GM12878 (cell line): ENCODE measurements around the gene ENPP1. TPM values are rescaled to one million over a fixed set of nuclear protein-coding genes. Genes with fewer than 3 reads are reported as not detected.
"Not testable (repeated sequence)": the region's sequence is repeated elsewhere in the genome, so short reads cannot be mapped to it uniquely, and the experiment has no call there.

Experiments
- ATAC-seq: fragments of 200-7000 bp; cut with Tn5 transposase; 3 replicates; pipeline ENCODE4 v1.9.1; 2020; ENCODE audit warnings: mild to moderate bottlenecking, moderate library complexity
- BruUV-seq: library from RNA; stranded (reverse); fragments of 400-500 nt; replicated peaks from 2 replicates; lab custom pipeline; 2021; lab: Mats Ljungman, UMichigan
- CTCF ChIA-PET: fragments of 300-600 bp; sonication (Branson Sonifier 250); formaldehyde crosslinking; extraction: SDS; loops from one replicate; lab custom pipeline; 2021; ENCODE audit warnings: inconsistent platforms; lab: Yijun Ruan, JAX
- POLR2A ChIA-PET: fragments of 350-600 bp; formaldehyde crosslinking; extraction: SDS; loops from one replicate; lab custom pipeline; 2021; ENCODE audit warnings: inconsistent platforms; lab: Charles Lee
- RAD21 ChIA-PET: fragments of 300-600 bp; sonication (Branson Sonifier 250); formaldehyde crosslinking; loops from one replicate; lab custom pipeline; 2023; ENCODE audit warnings: antibody characterized with exemption; ENCODE audit not compliant: unreplicated experiment; lab: Charles Lee
- SMC1A ChIA-PET: fragments of 300-600 bp; sonication (Branson Sonifier 250); formaldehyde crosslinking; loops from one replicate; lab custom pipeline; 2023; ENCODE audit not compliant: unreplicated experiment, uncharacterized antibody; lab: Charles Lee
- DNase-seq: peaks from one replicate; pipeline ENCODE4 v3.0.0-alpha.2; 2011; ENCODE audit warnings: low read depth, low spot score
- FAIRE-seq: peaks from 3 replicates; lab custom pipeline; 2011; peaks lifted over from hg19 to GRCh38; lab: Jason Lieb, UNC
- H2AFZ ChIP-seq: 2 replicates; pipeline ENCODE4 v1.6.0; 2011; ENCODE audit warnings: low read depth, low read length, control low read depth; ENCODE audit not compliant: control insufficient read depth
- H3K27ac ChIP-seq: 2 replicates; pipeline ENCODE4 v1.5.1; 2011; ENCODE audit warnings: control low read depth; ENCODE audit not compliant: control insufficient read depth, insufficient read depth
- H3K27me3 ChIP-seq, 2 experiments: replicated peaks in 1 of 2; 2 replicates each; pipeline versions ENCODE4 v1.6.0 to v1.6.1; 2011; ENCODE audit warnings: low read length in 1 of 2; ENCODE audit not compliant: control insufficient read depth in 2 of 2, insufficient read depth in 2 of 2
- H3K36me3 ChIP-seq, 2 experiments: 2 replicates each; pipeline ENCODE4 v1.5.1; 2011; ENCODE audit warnings: low read length in 1 of 2; ENCODE audit not compliant: control insufficient read depth in 2 of 2, insufficient read depth in 2 of 2
- H3K4me1 ChIP-seq: 2 replicates; pipeline ENCODE4 v1.6.1; 2011; ENCODE audit warnings: mild to moderate bottlenecking, low read length, moderate library complexity, mixed read lengths; ENCODE audit not compliant: control insufficient read depth, insufficient read depth
- H3K4me2 ChIP-seq: 2 replicates; pipeline ENCODE4 v1.6.0; 2011; ENCODE audit warnings: control low read depth; ENCODE audit not compliant: control insufficient read depth, insufficient read depth
- H3K4me3 ChIP-seq: fragments of 200-600 bp; sonication (generic); 2 replicates; pipeline ENCODE4 v1.5.1; 2016
- H3K79me2 ChIP-seq: 2 replicates; pipeline ENCODE4 v1.6.0; 2011; ENCODE audit warnings: low read length; ENCODE audit not compliant: control insufficient read depth, insufficient read depth
- H3K9ac ChIP-seq: 2 replicates; pipeline ENCODE4 v1.8.0; 2011; ENCODE audit warnings: low read length, control low read depth, mixed read lengths; ENCODE audit not compliant: control insufficient read depth, insufficient read depth
- H3K9me3 ChIP-seq: replicated peaks from 3 replicates; pipeline ENCODE4 v1.5.1; 2011; ENCODE audit warnings: mild to moderate bottlenecking, low read length; ENCODE audit not compliant: control insufficient read depth, insufficient read depth
- H4K20me1 ChIP-seq: 2 replicates; pipeline ENCODE4 v1.6.0; 2011; ENCODE audit not compliant: control insufficient read depth, insufficient read depth
- BHLHE40 ChIP-seq, 2 experiments: fragments of 450-650 bp in 1 of 2; IDR thresholded peaks; 2 replicates each; pipeline ENCODE4 v1.6.1; 2011 to 2017; ENCODE audit warnings: low read depth in 2 of 2, borderline replicate concordance in 1 of 2, improper control_type of control experiment in 1 of 2, low read length in 1 of 2, mild to moderate bottlenecking in 1 of 2
- CBFB ChIP-seq: IDR thresholded peaks from 2 replicates; pipeline ENCODE4 v1.6.1; 2016; ENCODE audit warnings: antibody characterized with exemption, low read depth
- EGR1 ChIP-seq, 2 experiments: IDR thresholded peaks; 1 replicate in 1 of 2; 2 replicates in 1 of 2; pipeline ENCODE4 v1.6.1; 2011 to 2012; ENCODE audit warnings: low read depth in 2 of 2, low read length in 2 of 2, borderline replicate concordance in 1 of 2, mild to moderate bottlenecking in 1 of 2, moderate library complexity in 1 of 2
- FOS ChIP-seq: IDR thresholded peaks from 3 replicates; pipeline ENCODE4 v1.6.1; 2011; ENCODE audit warnings: borderline replicate concordance; ENCODE audit not compliant: insufficient read length; ENCODE audit errors: extremely low read depth
- JUNB ChIP-seq: IDR thresholded peaks from 2 replicates; pipeline ENCODE4 v1.6.1; 2016; ENCODE audit warnings: antibody characterized with exemption, mild to moderate bottlenecking
- LARP7 ChIP-seq: fragments of 450-650 bp; IDR thresholded peaks from 2 replicates; pipeline ENCODE4 v1.6.1; 2017; ENCODE audit warnings: mild to moderate bottlenecking
- SKIL ChIP-seq: fragments of 450-650 bp; IDR thresholded peaks from 2 replicates; pipeline ENCODE4 v1.6.1; 2017; ENCODE audit warnings: mild to moderate bottlenecking, low read depth, inconsistent platforms; ENCODE audit not compliant: poor library complexity, severe bottlenecking
- SMAD5 ChIP-seq: IDR thresholded peaks from 2 replicates; pipeline ENCODE4 v1.6.1; 2016; ENCODE audit warnings: antibody characterized with exemption, low read depth
- WGBS: methylation state at CpG from one replicate; pipeline ENCODE4 v1.1.6; 2016; ENCODE audit warnings: low lambda C conversion rate; ENCODE audit not compliant: insufficient replicate concordance, insufficient coverage; ENCODE audit errors: missing lambda C conversion rate; 5-methylcytosine and 5-hydroxymethylcytosine counted together
- in situ Hi-C: fragments of 300-500 bp; cut with MboI; formaldehyde crosslinking; loops from 9 replicates; pipeline ENCODE4 v1.14.3; 2018; ENCODE audit warnings: mixed read lengths
- intact Hi-C: fragments of 100-400 bp; cut with micrococcal nuclease; formaldehyde crosslinking; loops from one replicate; pipeline ENCODE4 v1.14.2; 2022; ENCODE audit not compliant: unreplicated experiment
- polyA plus RNA-seq, 11 experiments: library from polyadenylated mRNA; depleted of rRNA in 4 of 11; unstranded in 6 of 11; stranded (reverse) in 5 of 11; fragments of >200 nt; fragmentation: Nextera tagmentation in 4 of 11; fragmentation: Illumina TruSeq in 1 of 11; extraction: Ambion mirVana in 4 of 11; extraction: Trizol in 1 of 11; gene quantifications; 1 replicate in 1 of 11; 2 replicates in 10 of 11; pipeline versions ENCODE4 v1.2.1 to v1.2.3, GENCODE V29; 2011 to 2016; ENCODE audit warnings: inconsistent platforms in 2 of 11, missing spikeins in 2 of 11, low read depth in 1 of 11
- total RNA-seq, 4 experiments: library from RNA; depleted of rRNA in 3 of 4; stranded (reverse); fragments of >200 nt in 3 of 4; fragmentation: Illumina TruSeq in 1 of 4; extraction: Trizol in 1 of 4; gene quantifications; 2 replicates each; pipeline versions ENCODE4 v1.2.1 to v1.2.3, GENCODE V29; 2013 to 2021

The ENPP1 gene
- total and polyA plus RNA-seq, 10 of the 15 experiments (the other 5 are each of a cell fraction or from before 2014, with no cell fraction given) = 0.03 to 0.05 TPM; not detected in 8

DNA sequence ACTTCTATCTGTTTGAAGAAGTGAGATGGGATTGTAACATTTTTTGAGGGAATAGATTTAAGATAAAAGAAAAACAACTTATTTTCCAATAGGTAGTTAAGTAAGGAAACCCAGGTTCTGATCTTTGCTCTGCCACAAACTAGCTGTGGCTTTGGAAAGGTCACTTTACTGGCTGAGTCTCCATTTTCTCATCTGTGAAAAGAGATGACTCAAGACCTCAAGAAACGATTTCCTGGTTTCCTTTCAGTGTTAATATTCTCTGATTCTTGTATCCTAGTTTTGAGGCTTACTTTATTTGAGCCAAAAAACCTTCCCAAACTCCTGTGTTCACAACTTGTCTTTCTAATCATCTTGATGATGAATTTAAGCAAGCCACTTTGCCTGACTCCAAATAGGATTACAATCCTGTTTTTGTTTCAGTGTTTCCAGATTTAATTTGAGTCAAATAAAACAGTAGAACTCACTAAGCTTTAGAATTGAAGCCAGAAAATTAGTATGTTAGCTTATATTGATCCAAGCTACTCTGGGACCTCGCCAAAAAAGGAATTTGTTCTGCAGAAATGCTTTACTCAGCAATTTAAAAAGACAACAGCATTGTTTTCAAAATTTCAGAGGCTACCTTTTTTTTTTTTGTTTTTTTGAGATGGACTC lies 51.1 kb downstream of the ENPP1 start (continued):
- TF ChIP-seq EGR1 (IDR thresholded peaks at IDR 0.05; ENCODE audit: borderline replicate concordance in 1 of 2, low read depth in 2 of 2, low read length in 2 of 2) (no peak), BHLHE40 (IDR thresholded peaks at IDR 0.05; ENCODE audit: borderline replicate concordance in 1 of 2, low read depth in 2 of 2, low read length in 1 of 2) (no peak), LARP7 (no peak), SMAD5 (no peak), SKIL (no peak), JUNB (no peak), CBFB (no peak), FOS (no peak)

- CTCF ChIA-PET, H3K27me3 ChIP-seq, FAIRE-seq, H3K36me3 ChIP-seq, H3K9me3 ChIP-seq, SMC1A ChIA-PET, BruUV-seq, H3K4me2 ChIP-seq, DNase-seq, H4K20me1 ChIP-seq, H3K9ac ChIP-seq, H3K4me3 ChIP-seq, H3K27ac ChIP-seq, POLR2A ChIA-PET, in situ Hi-C loops, intact Hi-C loops, H3K4me1 ChIP-seq, RAD21 ChIA-PET, ATAC-seq, H2AFZ ChIP-seq, H3K79me2 ChIP-seq: not testable (repeated sequence)
- 55% methylated on average over 5 of the region's 5 CpGs for WGBS
Measured at GRCh38 chr6:131859658-131860057, 51.8 kb downstream of the ENPP1 start.
